ENCODE data around the gene CHAD.
"Not testable (repeated sequence)": the region's sequence is repeated elsewhere in the genome, so short reads cannot be mapped to it uniquely, and the experiment has no call there.

DNA sequence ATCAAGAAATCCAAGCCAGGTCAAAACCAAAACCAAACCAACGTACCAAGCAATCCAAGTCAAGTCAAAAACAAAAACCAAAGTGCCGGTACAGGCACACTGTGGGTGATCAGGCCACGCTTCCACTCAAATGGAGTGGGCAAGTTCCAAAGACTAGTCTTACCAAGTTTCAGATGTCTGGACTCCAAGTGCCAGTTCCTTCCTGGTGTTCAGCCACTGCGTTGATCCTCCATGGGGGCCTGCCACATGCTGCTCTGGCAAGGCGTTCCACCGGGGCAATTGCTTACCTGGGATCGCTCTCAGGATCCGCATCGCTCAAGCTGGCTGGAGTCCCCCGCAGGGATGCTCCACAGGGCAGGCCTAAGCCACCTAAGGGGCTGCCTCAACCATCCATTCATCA, 49.1 kb downstream of the CHAD start:
- TF ChIP-seq ZBTB20 (tag by site-specific recombination; IDR thresholded peaks at IDR 0.05); ZNF776 (tag by site-specific recombination; IDR thresholded peaks at IDR 0.05; ENCODE audit: borderline replicate concordance); ZNF174 (tag by site-specific recombination; IDR thresholded peaks at IDR 0.05); CTCF (tag by site-specific recombination; IDR thresholded peaks at IDR 0.05); ATF2 (tag by site-specific recombination; IDR thresholded peaks at IDR 0.05; ENCODE audit: low read depth); ZNF660 (tag by site-specific recombination; IDR thresholded peaks at IDR 0.05); YY1 (tag by site-specific recombination; IDR thresholded peaks at IDR 0.05); KLF1 (tag by site-specific recombination; IDR thresholded peaks at IDR 0.05); PRDM2 (tag by site-specific recombination; IDR thresholded peaks at IDR 0.05; ENCODE audit: borderline replicate concordance); FEZF1 (tag by site-specific recombination; IDR thresholded peaks at IDR 0.05); OVOL3 (tag by site-specific recombination; IDR thresholded peaks at IDR 0.05): not testable (repeated sequence)
